ENCODE results near the gene NEO1.

NEO1 gene

GRCh38 chr15:73226093-73226814, 174.0 kb downstream of the NEO1 start:
- DNase-seq: no peak

GRCh38 chr15:73227433-73228056, 175.3 kb downstream of the NEO1 start:
- DNase-seq: no peak

- DNase-seq: no peak
These were observed 175.9 kb downstream of the NEO1 start for GRCh38 chr15:73228128-73228646.

GRCh38 chr15:73231661-73232419, 179.6 kb downstream of the NEO1 start:
- DNase-seq: no peak

- DNase-seq: no peak
These were observed 180.5 kb downstream of the NEO1 start for GRCh38 chr15:73232776-73233175.

GRCh38 chr15:73233623-73234022, 181.4 kb downstream of the NEO1 start:
- no peak for DNase-seq

GRCh38 chr15:73237910-73238309, 185.6 kb downstream of the NEO1 start:
- no peak for DNase-seq

- no peak for DNase-seq
These were observed 187.4 kb downstream of the NEO1 start for GRCh38 chr15:73239564-73240215.

- DNase-seq: peak; percentile 50
These were observed 188.7 kb downstream of the NEO1 start for GRCh38 chr15:73240866-73241499.

- no peak for DNase-seq
These were observed 192.1 kb downstream of the NEO1 start for GRCh38 chr15:73244333-73244732.

- no peak for DNase-seq
These were observed 194.2 kb downstream of the NEO1 start for GRCh38 chr15:73246439-73246838.

- DNase-seq: no peak
These were observed 194.6 kb downstream of the NEO1 start for GRCh38 chr15:73246898-73247297.

GRCh38 chr15:73247331-73247730, 195.1 kb downstream of the NEO1 start:
- no peak for DNase-seq

GRCh38 chr15:73249499-73249898, 197.2 kb downstream of the NEO1 start:
- DNase-seq: no peak

- no peak for DNase-seq
These were observed 202.3 kb downstream of the NEO1 start for GRCh38 chr15:73254598-73254997.

- no peak for DNase-seq
These were observed 206.2 kb downstream of the NEO1 start for GRCh38 chr15:73258271-73259108.

GRCh38 chr15:73264881-73265280, 212.6 kb downstream of the NEO1 start:
- no peak for DNase-seq

- DNase-seq: peak; percentile 34
These were observed 213.4 kb downstream of the NEO1 start for GRCh38 chr15:73265536-73266153.

- DNase-seq: no peak
These were observed 216.2 kb downstream of the NEO1 start for GRCh38 chr15:73268457-73268856.

- no peak for DNase-seq
These were observed 218.3 kb downstream of the NEO1 start for GRCh38 chr15:73270366-73271097.
